Putamen (tissue), 1 donor: ENCODE data around the gene CTSW.

ENCODE experiments used
- DNase-seq: peaks from one replicate; pipeline ENCODE4 v3.0.0-alpha.2; 2016; ENCODE audit warnings: low spot score

The CTSW gene

DNA sequence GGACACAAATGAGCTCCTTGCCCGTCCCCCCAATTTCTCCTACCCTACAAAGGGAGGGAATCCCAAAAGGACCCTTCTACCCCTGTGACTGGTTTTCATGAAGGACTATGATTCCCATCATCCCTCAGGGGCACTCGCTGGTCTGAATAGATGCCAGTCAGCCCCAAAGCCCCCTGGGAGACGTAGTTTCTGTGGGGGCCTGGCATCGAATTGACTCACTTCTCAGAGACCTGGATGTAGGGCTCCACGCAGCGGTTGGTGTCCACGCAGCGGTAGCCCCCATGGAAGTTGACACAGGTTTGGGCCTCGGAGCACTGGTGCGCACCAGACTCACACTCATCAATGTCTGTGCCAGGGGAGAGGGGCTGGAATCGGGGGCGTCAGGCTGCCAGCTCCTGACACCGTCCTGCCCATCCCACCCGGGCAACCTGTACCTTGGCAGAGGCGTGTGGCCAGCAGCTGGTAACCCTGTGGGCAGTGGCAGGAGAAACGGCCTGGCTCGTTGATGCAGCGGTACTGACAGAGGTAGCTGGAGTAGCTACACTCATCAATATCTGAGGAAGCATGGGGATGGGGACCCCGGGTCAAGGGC is 11.5 kb upstream of the CTSW start:
- DNase-seq, result no peak

DNA sequence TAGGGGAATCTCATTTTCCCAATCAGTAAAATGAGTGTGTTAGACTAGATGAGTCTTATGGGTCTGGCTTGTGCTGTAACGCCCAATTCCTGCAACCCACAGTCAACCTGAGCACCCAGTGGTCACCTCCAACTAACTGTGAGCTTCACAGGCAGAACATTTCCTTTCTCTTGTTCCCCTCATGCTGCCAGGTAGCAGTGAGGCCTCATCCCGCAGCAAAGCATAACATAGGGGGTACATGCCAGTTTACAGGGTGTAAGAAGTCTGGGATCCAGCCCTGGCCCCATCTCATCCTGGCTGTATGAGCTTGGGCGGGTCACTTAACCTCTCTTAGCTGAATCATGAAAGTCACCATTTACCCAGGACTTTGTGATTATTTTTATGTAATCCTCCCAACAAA is 10.7 kb upstream of the CTSW start:
- no peak for DNase-seq

DNA sequence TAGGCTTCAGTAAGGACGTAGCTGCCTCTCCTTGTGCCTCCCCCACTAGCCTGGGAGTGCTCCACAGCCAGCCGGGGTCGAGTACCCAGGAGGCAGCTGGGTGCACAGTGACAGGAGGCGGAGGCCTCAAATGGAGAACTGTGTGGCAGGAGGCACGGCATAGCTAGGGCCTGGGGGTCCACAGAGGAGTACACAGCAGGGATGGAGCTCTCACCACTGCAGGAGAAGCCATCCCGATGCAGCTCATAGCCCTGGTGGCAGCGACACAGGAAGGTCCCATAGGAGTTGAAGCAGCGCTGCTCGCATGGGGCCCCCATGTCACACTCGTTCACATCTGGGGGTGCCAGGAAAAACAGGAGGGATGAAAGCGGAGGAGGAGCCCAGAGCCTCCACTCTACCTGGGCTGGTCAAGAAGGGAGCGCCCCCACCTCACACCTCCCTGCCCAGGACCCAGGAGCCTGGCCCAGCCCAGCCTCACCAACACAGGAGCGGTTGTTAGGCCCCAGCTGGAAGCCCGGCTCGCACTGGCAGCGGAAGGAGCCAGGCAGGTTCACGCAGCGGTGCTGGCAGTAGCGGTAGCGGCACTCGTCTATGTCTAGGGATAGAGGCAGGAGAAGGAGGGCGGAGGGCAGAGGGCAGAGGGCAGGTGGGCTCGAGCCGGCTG is 9.9 kb upstream of the CTSW start:
- DNase-seq, result no peak

DNA sequence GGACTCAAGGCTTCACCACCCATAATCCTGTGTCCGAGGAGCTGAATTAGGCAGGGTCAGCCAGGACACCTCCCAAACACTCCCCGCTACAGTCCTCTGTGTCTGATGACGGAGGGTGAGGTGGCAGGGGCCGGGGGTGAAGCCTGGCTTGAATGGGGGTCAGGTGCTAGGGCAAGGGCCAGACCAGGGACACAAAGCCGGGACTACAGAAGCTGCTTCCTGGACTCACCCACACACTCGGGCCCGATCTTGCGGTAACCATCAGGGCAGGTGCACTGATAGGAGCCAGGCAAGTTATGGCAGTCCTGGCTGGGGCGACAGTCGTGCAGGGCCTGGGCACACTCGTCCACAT is 9.4 kb upstream of the CTSW start:
- DNase-seq, result no peak

DNA sequence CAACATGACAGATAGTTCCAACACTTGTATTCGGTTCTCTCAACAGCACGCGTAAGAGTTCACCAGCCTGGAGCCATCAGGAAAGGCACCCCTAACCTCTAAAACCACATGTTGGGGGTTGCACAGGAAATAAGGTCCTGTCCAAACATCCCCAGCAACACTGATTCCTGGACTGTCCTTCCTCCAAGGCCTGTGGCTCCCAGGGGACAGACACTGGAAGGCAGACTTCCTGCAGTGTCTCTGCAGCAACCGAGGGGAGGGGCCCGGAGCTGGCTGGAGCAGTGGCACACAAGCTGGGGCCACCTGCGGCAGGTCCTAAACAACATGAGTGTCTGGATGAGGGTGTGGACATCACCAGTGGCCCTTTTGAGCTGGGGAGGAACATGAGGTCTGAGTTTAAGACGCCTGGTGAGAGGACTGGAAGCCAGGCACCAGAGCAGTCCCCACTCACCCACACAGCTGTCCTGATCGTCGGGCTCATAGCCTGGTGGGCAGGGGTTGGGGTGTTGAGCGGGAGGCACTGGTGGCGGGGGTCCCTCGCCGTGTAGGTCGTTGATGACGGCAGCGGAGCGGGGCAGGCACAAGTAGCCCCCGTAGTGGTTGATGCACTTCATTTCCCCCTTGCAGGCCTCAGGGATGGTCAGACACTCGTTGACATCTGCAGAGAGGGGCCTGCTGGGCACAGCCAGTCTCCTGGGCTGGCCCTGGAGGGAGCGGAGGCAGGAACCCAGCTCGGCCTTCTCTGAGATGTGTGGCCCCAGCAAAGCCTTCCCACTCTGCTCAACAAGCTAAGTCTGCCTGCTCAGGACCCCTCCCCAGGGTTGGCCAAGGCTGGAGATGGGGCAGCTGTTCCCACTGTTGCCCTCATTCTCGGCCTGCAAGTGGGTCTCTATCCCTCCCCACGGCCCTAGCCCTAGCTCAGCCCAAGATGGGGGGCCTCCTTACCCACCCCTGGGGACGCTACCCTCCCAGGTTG is 8.6 kb upstream of the CTSW start:
- no peak for DNase-seq

DNA sequence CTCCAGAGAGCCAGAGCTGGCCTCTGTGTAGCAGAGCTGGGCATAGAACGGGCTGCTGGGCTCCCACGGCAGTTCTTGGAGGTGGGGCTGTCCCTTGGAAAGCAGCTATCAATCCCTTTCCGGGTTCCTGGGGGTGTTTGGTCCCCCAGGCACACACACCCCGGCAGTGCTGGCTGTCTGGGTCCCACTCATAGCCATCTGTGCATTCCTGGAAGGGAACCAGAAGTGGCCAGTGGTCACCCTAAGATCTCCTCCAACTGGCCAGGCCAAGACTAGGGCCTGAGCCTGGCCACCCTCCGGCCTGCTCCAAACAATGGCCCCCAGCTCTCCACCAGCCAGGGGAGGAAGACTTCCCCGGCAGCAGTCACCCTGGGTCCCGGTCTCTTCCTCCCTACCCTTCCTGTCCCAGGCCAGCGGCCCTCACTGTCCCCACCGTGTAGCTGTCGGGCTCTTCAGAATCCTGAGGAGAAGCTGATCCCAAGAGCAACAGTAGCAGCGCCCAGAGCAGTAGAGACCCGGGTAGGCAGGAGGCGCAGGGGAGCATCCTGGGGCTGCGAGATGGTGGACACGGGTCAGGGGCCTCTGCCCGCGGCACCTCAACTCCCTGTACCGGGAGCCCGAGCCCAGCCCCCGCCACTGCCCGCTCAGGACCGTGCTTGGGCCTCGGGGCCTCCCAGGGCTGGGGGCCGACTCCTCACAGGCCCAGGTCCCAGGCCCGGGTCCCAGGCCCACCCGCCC is 7.7 kb upstream of the CTSW start:
- no peak for DNase-seq

DNA sequence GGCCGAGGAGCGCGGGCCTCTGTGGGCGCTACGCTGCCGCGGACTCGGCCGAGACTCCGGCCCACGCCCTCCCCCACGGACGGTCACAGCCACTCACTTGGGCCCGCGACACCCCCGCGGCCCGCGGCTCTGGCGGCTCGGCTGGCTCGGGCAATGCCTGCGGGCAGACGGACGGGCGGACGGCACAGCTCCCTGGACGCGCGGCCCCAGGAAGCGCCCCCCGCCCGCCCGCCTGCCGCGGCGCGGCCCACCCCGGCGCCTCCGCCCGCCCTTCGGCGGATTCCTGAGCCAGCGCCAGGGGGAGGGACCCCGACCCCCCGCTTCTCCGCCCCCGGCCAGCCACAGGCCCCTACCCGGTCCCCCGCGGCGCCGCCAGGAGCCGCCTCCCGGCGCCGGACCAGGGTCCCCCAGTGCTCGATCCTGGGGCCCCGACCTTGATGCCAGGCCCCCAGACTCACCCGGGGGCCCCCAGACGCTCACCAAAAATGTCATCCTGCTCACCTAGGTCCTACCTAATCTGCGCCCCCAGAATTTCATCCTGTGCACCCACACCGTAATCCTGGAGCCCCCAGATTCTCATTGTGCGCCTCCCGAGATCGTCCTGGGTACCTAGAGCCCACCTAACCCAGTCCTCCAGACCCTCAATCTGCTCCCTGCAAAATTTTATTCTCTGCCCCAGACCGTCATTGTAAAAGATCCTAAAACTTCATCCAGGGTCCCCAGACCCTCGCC is 6.9 kb upstream of the CTSW start, which contains the start of gene EFEMP2:
Gene EFEMP2 (minus strand): TSS at position 215 of the 732 bp plus-strand sequence. CDS start 446 bp downstream, outside the sequence.
- no peak for DNase-seq

DNA sequence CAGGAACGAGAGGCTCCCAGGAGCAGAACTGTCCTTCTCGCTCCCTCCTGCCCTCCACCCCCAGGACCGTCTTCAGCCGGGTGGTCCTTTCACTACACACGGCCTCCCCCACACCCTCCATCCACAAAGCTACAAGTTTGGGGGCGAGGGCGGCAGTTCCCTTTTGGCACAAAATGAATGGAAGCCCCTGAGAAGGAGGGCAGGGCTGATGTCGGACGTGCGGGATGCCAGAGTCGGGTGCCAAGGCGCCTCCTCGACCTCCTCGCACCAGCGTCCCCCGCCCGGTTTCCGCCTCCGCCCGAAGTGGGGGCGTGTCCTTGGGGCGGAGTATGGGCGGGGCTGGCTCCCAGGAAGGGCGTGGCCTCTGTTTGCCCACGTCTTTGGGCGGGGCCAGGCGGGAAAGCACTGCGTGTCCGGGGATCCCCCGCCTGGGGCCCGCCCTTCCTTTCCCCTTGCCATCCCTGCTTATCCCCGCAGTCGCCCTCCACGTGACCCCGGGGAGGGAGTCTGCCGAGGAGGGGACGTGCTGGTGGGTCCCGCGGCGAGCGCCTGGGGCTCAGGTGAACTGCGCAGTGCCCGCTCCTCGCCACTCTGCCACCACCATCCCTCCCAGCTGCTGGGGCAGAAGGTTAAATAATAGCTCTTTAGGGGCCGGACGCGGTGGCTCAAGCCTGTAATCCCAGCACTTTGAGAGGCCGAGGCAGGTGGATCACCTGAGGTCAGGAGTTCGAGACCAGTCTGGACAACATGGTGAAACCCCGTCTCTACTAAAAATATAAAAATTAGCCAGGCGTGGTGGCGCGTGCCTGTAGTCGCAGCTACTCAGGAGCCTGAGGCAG is 6.1 kb upstream of the CTSW start:
- peak; percentile 90 for DNase-seq

DNA sequence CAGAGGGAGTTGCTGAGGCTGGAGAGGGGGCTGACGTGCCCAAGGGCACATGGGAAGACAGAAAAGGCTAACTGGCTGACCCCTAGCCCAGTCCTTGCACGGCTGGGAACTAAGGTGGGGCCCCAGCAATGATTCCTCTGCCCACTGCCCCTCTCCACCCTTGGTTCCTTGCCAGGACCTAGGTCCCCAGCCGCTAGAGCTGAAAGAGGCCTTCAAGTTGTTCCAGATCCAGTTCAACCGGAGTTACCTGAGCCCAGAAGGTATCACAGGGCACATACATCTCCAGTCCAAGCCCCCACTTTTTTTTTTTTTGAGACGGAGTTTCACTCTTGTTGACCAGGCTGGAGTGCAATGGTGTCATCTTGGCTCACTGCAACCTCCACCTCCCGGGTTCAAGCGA is 390 bp downstream of the CTSW start:
- DNase-seq, result no peak

DNA sequence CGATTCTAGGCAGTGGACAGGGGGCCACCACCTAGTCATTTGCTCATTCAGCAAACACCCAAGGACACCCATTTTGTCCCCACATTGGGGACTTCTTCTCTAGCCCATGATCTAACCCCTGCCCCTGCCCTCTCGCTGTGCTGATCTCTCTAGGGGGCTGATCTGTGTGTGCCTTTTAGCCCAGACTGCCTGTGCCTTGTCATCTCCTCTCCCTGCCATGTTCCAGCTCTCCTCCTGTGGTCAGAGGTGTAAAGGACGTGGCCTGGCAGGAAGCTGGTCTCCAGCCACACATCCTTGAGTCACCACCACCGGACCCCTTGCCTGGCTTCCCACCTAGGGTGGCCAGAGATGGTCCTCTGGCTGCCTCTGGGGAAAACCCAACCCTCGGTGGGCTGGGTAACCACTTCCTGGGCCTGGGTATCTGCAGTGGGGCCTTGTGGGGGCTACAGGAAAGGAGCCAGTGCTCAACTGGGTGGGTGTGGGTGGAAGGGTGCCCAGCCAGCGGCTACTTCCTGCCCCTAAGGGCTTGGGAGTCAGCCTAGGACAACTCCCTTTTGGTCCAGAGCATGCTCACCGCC is 1.3 kb downstream of the CTSW start:
- DNase-seq, result no peak

DNA sequence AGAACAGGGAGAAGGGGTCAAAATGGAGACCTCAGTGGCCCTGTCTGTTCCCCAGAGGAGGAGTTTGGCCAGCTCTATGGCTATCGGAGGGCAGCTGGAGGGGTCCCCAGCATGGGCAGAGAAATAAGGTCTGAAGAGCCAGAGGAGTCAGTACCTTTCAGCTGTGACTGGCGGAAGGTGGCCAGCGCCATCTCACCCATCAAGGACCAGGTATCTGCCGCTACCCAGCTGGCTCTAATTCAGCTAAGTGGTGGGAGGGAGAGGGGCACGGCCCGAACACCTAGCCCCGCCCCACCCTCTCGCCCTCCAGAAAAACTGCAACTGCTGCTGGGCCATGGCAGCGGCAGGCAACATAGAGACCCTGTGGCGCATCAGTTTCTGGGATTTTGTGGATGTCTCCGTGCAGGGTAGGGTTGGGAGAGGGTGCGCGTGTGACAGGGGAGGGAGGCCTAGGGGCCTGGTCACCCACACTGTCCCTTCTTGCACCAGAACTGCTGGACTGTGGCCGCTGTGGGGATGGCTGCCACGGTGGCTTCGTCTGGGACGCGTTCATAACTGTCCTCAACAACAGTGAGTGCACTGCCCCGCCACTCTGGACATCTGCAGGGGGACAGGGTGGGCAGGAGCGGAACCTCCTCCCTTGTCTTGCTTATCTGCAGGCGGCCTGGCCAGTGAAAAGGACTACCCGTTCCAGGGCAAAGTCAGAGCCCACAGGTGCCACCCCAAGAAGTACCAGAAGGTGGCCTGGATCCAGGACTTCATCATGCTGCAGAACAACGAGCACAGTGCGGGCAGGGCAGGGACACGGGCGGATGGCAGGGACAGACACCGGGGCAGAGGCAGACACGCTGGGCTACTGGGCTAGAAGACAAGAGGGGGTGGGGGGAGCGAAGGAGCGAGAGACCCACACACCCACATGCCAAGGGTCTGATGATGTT is 2.8 kb downstream of the CTSW start:
- DNase-seq, result no peak

DNA sequence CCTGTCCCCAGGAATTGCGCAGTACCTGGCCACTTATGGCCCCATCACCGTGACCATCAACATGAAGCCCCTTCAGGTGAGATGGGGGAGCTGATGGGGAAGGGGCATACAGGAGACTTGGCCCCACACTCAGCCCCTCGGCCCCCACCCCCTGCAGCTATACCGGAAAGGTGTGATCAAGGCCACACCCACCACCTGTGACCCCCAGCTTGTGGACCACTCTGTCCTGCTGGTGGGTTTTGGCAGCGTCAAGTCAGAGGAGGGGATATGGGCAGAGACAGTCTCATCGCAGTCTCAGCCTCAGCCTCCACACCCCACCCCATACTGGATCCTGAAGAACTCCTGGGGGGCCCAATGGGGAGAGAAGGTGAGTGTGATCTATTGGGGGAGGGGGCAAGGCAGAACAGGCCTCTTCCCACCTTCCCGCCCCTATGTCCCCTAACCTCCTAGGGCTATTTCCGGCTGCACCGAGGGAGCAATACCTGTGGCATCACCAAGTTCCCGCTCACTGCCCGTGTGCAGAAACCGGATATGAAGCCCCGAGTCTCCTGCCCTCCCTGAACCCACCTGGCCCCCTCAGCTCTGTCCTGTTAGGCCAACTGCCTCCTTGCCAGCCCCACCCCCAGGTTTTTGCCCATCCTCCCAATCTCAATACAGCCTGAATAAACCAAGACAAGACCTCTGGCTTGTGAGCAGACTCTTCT is 3.6 kb downstream of the CTSW start:
- DNase-seq, result no peak

DNA sequence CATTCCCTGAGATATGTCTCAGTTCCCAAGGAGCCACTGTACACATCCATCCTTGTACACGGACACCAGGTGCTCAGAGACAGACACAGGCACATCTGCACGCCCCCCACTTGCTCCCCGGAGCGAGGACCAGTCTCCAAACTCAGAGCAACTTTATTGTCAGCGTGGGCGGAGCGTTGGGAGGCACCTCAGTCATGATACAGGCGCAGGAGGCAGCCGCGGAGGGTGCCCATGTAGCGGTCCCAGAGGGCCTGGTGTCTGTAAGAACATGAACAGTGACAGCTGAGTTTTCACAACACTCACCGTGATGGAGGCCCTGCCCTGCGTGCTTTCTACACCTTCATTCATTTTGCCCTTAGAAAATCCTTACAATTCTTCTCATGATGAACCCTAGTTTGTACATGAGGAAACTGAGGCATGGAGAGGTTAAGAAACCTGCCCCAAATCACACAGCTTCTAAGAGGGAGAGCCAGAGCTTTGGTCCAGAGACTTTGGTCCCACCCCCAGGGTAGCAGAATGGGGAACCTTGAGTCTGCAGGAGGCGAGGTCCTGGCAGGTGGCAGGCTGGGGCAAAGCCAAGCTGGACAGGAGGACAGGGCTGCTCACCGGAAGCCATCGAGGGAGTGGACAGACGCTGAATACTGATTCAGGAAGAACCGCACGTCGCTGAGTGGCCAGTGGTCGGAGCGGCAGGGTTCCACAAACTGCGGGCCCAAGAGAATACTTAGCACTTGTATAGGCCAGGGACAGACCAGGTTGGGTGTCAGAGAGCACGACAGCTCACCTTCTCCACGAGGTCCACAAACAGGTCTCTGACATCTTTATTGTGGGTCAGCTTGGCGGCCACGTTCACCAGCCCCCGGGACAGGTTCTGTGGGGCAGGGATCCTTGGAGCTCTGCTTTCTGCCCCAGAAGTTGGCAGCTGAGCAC is 4.4 kb downstream of the CTSW start:
- no peak for DNase-seq

DNA sequence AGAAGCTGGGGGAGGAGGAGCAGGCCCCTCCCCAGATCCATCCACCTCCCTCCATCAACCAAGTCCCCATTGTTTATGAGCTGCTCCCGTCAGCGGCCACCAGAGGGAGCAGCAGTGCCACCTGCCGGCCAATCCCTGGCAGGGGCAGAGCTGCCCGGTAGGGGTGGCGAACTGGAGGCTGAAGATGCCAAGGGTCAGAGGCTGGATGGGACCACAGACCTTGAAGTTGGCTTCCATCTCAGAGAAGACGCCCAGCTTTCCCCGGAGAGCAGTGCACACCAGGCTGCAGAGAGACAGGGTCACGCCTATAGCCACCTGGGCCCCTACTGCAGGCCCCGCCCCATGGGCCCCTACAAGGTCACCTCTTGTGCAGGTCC is 5.1 kb downstream of the CTSW start:
- DNase-seq, result no peak

DNA sequence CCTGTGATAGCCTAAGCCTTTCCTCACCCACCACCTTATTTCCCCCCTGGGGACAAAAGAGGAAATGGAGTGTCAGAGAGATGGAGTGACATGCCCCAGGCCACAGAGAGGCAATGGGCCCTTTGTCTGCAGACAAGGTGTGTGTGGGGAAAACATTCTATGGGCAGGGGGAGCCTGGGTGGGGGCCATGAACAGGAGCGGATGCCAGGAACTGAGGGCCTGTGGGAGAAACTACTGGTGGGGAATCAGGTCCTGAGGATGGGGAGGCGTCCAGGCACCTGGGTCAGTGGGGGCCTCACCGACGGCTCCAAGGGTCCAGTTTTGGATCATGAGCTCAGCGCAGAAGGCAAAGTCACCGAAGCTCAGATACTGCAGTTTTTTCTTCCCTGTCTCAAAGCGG is 5.6 kb downstream of the CTSW start:
- DNase-seq, result no peak

DNA sequence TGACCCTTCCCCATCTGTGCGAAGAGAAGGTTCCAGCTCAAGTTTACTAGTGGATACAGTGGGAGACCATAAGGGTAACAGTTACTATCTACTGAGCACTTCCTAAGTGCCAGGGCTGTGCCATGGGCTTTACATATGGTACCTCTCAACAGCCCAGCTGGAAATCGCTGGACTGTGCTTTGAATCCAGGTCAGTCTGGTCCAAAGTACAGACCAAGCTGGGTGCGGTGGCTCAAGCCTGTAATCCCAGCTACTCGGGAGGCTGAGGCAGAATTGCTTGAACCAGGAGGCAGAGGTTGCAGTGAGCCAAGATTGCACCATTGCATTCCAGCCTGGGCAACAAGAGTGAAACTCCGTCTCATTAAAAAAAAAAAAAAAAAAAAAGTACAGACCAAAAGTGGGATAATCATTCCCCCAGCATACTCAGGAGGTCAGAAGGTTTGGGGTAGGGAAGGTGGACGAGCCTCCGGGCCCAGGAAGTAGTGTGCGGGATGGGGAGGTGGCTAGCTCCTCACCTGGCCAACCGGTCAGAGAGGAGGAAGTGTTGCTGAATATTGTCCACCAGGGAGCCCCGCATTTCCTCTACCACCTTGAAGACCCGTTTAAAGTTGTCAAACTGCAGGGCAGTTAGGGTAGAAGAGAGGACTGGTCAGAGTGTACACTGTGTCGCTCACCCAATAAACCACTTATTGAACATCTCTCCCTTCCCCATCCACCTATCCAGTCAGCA is 6.3 kb downstream of the CTSW start:
- no peak for DNase-seq
